Testis (tissue), 2 donors: ENCODE data around the gene SH3GL3.

Experiments
- POLR2A ChIP-seq: fragments of 450-650 bp; IDR thresholded peaks from one replicate; pipeline ENCODE4 v1.6.1; 2017; ENCODE audit warnings: antibody characterized with exemption, mild to moderate bottlenecking, moderate library complexity
- TF ChIP-seq, protein P1 (sequence below), 3 experiments: fragments of 450-650 bp in 2 of 3; fragments of 200-600 bp in 1 of 3; sonication (generic) in 1 of 3; IDR thresholded peaks; one replicate each; pipeline ENCODE4 v1.5.1; 2016 to 2019; ENCODE audit warnings: antibody characterized with exemption in 3 of 3, mild to moderate bottlenecking in 2 of 3, moderate library complexity in 1 of 3

DNA sequence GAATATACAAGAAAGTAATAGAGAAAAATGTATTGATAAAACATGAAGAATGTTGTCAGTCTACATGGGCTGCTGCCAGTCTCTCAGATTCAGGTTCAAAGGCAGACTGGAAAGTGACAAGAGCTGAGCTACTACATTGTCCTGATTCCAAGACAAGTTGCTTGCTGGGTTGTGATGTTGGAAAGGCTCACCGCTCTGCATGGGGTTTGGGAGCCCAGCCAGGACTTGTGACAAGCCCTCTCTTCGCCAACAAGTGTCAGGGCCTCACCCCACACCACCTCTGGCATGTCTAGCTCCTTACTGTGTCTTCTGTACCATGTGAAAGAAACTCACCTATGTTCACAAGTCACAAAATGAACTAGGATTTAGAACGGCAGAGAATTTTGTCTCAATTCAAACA is 43.0 kb upstream of the SH3GL3 start:
- TF ChIP-seq, protein P1, sequence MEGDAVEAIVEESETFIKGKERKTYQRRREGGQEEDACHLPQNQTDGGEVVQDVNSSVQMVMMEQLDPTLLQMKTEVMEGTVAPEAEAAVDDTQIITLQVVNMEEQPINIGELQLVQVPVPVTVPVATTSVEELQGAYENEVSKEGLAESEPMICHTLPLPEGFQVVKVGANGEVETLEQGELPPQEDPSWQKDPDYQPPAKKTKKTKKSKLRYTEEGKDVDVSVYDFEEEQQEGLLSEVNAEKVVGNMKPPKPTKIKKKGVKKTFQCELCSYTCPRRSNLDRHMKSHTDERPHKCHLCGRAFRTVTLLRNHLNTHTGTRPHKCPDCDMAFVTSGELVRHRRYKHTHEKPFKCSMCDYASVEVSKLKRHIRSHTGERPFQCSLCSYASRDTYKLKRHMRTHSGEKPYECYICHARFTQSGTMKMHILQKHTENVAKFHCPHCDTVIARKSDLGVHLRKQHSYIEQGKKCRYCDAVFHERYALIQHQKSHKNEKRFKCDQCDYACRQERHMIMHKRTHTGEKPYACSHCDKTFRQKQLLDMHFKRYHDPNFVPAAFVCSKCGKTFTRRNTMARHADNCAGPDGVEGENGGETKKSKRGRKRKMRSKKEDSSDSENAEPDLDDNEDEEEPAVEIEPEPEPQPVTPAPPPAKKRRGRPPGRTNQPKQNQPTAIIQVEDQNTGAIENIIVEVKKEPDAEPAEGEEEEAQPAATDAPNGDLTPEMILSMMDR (IDR thresholded peaks at IDR 0.05): no peak
- TF ChIP-seq POLR2A: no peak
